K562 (cell line): Measurements from ENCODE around the gene PACS1.

Experiments used
- ETV6 ChIP-seq, 3 experiments: fragments of 150-350 bp in 1 of 3; sonication (generic) in 1 of 3; formaldehyde crosslinking in 1 of 3; IDR thresholded peaks; 2 replicates each; pipeline versions ENCODE4 v1.6.1 to v1.8.0; 2014 to 2022; ENCODE audit warnings: borderline replicate concordance in 2 of 3, low read depth in 2 of 3, antibody characterized with exemption in 1 of 3, low read length in 1 of 3, mild to moderate bottlenecking in 1 of 3, missing genetic modification reagents in 1 of 3
- FOXA3 ChIP-seq, 2 experiments: fragments of 450-650 bp in 1 of 2; sonication (generic) in 1 of 2; formaldehyde crosslinking; IDR thresholded peaks in 1 of 2; conservative IDR thresholded peaks in 1 of 2; 2 replicates each; pipeline versions ENCODE4 v1.4.0 to v1.8.0; 2020 to 2022; ENCODE audit warnings: mild to moderate bottlenecking in 2 of 2, missing genetic modification reagents in 1 of 2
- MAFF ChIP-seq: IDR thresholded peaks from 2 replicates; pipeline ENCODE4 v1.6.1; 2012; ENCODE audit warnings: low read length, improper control_type of control experiment
- MAX ChIP-seq: sonication (generic); formaldehyde crosslinking; IDR thresholded peaks from 2 replicates; pipeline ENCODE4 v1.9.0; 2022; ENCODE audit warnings: mild to moderate bottlenecking, missing genetic modification reagents
- SP1 ChIP-seq: sonication (generic); formaldehyde crosslinking; IDR thresholded peaks from 2 replicates; pipeline ENCODE4 v1.8.1; 2022; ENCODE audit warnings: mild to moderate bottlenecking, missing genetic modification reagents
- ZNF436 ChIP-seq: fragments of 250-450, 450-650 bp; sonication (Bioruptor Pico); formaldehyde crosslinking; IDR thresholded peaks from 2 replicates; pipeline ENCODE4 v1.7.0; 2020; ENCODE audit warnings: mild to moderate bottlenecking

DNA sequence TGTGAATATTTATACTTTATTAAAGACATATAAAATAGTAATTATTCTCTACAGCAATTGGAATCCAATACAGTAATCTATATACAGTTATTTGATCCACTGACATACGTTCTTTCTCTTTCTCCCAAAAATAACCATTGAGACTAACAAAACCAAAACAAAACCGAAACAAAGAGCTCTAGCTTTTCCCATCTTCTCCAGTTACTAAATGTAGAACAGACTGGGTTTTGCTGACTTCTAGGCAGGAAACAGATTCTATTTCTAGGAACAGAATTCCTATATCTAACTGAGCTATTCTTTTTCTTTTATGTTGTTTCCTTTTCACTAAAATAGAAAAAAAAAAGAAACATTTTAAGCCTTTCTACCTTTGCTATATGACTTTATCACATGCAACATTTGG lies 80.1 kb downstream of the PACS1 start:
- TF ChIP-seq MAFF, result no peak
- no peak for TF ChIP-seq MAX (CRISPR knock-in tag)
- no peak for TF ChIP-seq ZNF436
- no peak for TF ChIP-seq FOXA3 (CRISPR knock-in tag; conservative IDR thresholded peaks at IDR 0.05 in 1 of 2, IDR thresholded peaks at IDR 0.05 in 1 of 2)
- no peak for TF ChIP-seq SP1 (CRISPR knock-in tag)
- no peak for TF ChIP-seq ETV6 (IDR thresholded peaks at IDR 0.05; ENCODE audit: borderline replicate concordance in 1 of 2, low read depth in 2 of 2, low read length in 1 of 2)
- TF ChIP-seq ETV6 (CRISPR knock-in tag; IDR thresholded peaks at IDR 0.05; ENCODE audit: borderline replicate concordance), result no peak
